ENCODE data around the gene IDE. TPM values are rescaled to one million over a fixed set of nuclear protein-coding genes. Genes with fewer than 3 reads are reported as not detected.

IDE gene
- total and polyA plus RNA-seq, 2 of the 4 experiments (the other 2 are of a cell fraction): 9.3 to 27.4 TPM

GRCh38 chr10:92550924-92551323 lies 23.0 kb downstream of the IDE start:
- no peak overlapping the region for H3K4me3 ChIP-seq (ENCODE audit: insufficient read depth, low read depth, low read length)
- intact Hi-C loops (cut with micrococcal nuclease): no loop called here
- POLR2A ChIA-PET (ENCODE audit: unreplicated experiment): no interaction called here

More at GRCh38 chr10:92550924-92551323, 23.0 kb downstream of the IDE start:
- no peak overlapping the region for H3K9ac ChIP-seq (ENCODE audit: low read depth, low read length)
- H3K9me1 ChIP-seq (ENCODE audit: insufficient read depth, low read length): peaks cover 4% of the 10 kb centered on the region; the same call in 1 of the 2 replicates
- H2BK15ac ChIP-seq (ENCODE audit: low read depth, low read length): no peak overlapping the region
- H2BK120ac ChIP-seq (ENCODE audit: low read depth, low read length): no peak overlapping the region
- no peak overlapping the region for H3K27ac ChIP-seq (ENCODE audit: insufficient read depth, low read length)
- H4K20me1 ChIP-seq (ENCODE audit: insufficient read depth, low read length): no peaks in the 10 kb centered on the region; the same call in 1 of the 2 replicates
- no peaks in the 10 kb centered on the region for H3K4me1 ChIP-seq (ENCODE audit: control insufficient read depth, insufficient read depth, low read length)
- H3K18ac ChIP-seq (ENCODE audit: low read depth, low read length): no peak overlapping the region
- H3K4me2 ChIP-seq (ENCODE audit: low read depth, low read length): no peak overlapping the region
- dilution Hi-C loops (cut with HindIII; ENCODE audit: low sequenced_read_pairs, unreplicated experiment): no loop called here
- no peak overlapping the region for H4K5ac ChIP-seq (ENCODE audit: low read depth, low read length)
- peaks cover 9% of the 10 kb centered on the region for H3K36me3 ChIP-seq (ENCODE audit: control insufficient read depth, insufficient read depth, low read length)
- no peak overlapping the region for H2AFZ ChIP-seq (replicated peaks; ENCODE audit: low read length, poor library complexity)
- H3K4ac ChIP-seq (ENCODE audit: low read depth, low read length): no peak overlapping the region
- H4K91ac ChIP-seq (ENCODE audit: insufficient read depth, low read depth, low read length): no peak overlapping the region
- no CpG with 5 or more reads among the region's 2 CpGs for WGBS, 2 experiments (ENCODE audit: extremely low coverage in 2 of 2, insufficient read length in 1 of 2)
- H3K56ac ChIP-seq (ENCODE audit: extremely low read depth, insufficient read depth, low read length): no peak overlapping the region
- no peak overlapping the region for H2AK5ac ChIP-seq (ENCODE audit: low read depth, low read length)
- ATAC-seq (ENCODE audit: low read depth) (peak; percentile 32; the same call in 1 of the 2 replicates), DNase-seq (no peak)
- H3K23ac ChIP-seq (ENCODE audit: low read depth, low read length): no peak overlapping the region
- CTCF ChIA-PET: no interaction called here
- TF ChIP-seq CTCF (conservative IDR thresholded peaks at IDR 0.05; ENCODE audit: low read depth, low read length) (no peak), SMC3 (IDR thresholded peaks at IDR 0.05; ENCODE audit: low read depth, low read length) (no peak), RFX5 (IDR thresholded peaks at IDR 0.05; ENCODE audit: low read depth, low read length) (no peak), CHD1 (IDR thresholded peaks at IDR 0.05; ENCODE audit: low read depth, low read length) (no peak), NFE2L2 (IDR thresholded peaks at IDR 0.05; ENCODE audit: low read depth, low read length) (no peak), USF2 (IDR thresholded peaks at IDR 0.05; ENCODE audit: low read depth, low read length) (no peak), CEBPB (IDR thresholded peaks at IDR 0.05; ENCODE audit: low read depth, low read length) (no peak), RAD21 (IDR thresholded peaks at IDR 0.05; ENCODE audit: low read length) (no peak), RCOR1 (IDR thresholded peaks at IDR 0.05; ENCODE audit: insufficient replicate concordance, low read length) (no peak), MXI1 (IDR thresholded peaks at IDR 0.05; ENCODE audit: borderline replicate concordance, low read depth, low read length) (no peak), FOS (IDR thresholded peaks at IDR 0.05; ENCODE audit: low read depth, low read length) (no peak), BHLHE40 (IDR thresholded peaks at IDR 0.05; ENCODE audit: low read depth, low read length) (no peak), MAFK (IDR thresholded peaks at IDR 0.05; ENCODE audit: low read depth, low read length) (no peak), POLR2A (IDR thresholded peaks at IDR 0.05; ENCODE audit: low read depth, low read length) (no peak), MAZ (IDR thresholded peaks at IDR 0.05; ENCODE audit: borderline replicate concordance, low read depth, low read length) (no peak)
- TF ChIP-seq, protein P1, sequence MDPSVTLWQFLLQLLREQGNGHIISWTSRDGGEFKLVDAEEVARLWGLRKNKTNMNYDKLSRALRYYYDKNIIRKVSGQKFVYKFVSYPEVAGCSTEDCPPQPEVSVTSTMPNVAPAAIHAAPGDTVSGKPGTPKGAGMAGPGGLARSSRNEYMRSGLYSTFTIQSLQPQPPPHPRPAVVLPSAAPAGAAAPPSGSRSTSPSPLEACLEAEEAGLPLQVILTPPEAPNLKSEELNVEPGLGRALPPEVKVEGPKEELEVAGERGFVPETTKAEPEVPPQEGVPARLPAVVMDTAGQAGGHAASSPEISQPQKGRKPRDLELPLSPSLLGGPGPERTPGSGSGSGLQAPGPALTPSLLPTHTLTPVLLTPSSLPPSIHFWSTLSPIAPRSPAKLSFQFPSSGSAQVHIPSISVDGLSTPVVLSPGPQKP (IDR thresholded peaks at IDR 0.05; ENCODE audit: borderline replicate concordance, low read depth, low read length): no peak
- no peak overlapping the region for H2AK9ac ChIP-seq (replicated peaks; ENCODE audit: low read depth, low read length, poor library complexity)
- H3K27me3 ChIP-seq (ENCODE audit: control insufficient read depth, insufficient read depth, low read length): no peaks in the 10 kb centered on the region
- peaks cover 13 to 40% of the 10 kb centered on the region in 2 experiments for H3K79me1 ChIP-seq (ENCODE audit: low read depth in 1 of 2, low read length in 2 of 2)
- no peak overlapping the region for H2BK5ac ChIP-seq (ENCODE audit: low read depth, low read length, poor library complexity, severe bottlenecking)
- in situ Hi-C loops (cut with MboI; ENCODE audit: low sequenced_read_pairs): no loop called here
- H3K9me3 ChIP-seq (ENCODE audit: control insufficient read depth, insufficient read depth, low read length): peaks cover 5% of the 10 kb centered on the region
- no peak overlapping the region for H4K8ac ChIP-seq (ENCODE audit: low read depth in 2 of 2, low read length in 2 of 2)
- H3K14ac ChIP-seq (replicated peaks; ENCODE audit: low read depth, low read length): no peak overlapping the region
- no TSS peak for BruUV-seq (replicated peaks)
- H2BK20ac ChIP-seq (ENCODE audit: low read depth, low read length): no peak overlapping the region
